ENCODE results near the gene ARMC8.

- TF ChIP-seq CTCF (IDR thresholded peaks at IDR 0.05) (no peak), POLR2A (IDR thresholded peaks at IDR 0.05) (no peak)
Measured at GRCh38 chr3:138227650-138228049, 40.5 kb downstream of the ARMC8 start.
